Measurements from ENCODE around the gene LIPF. TPM values are rescaled to one million over a fixed set of nuclear protein-coding genes. Genes with fewer than 3 reads are reported as not detected.

The LIPF gene
- total RNA-seq, 1 donor from 2014 or later, result not detected

GRCh38 chr10:88715517-88715916 is 51.3 kb downstream of the LIPF start:
- DNase-seq (ENCODE audit: low spot score), result no peak
- Histone ChIP-seq H3K4me2 (no peak overlapping the region), H3K27me3 (no peaks in the 10 kb centered on the region), H3K4me1 (no peaks in the 10 kb centered on the region), H3F3A (ENCODE audit: low read depth) (no peaks in the 10 kb centered on the region), H3K9ac (no peak overlapping the region), H3K27ac (no peak overlapping the region), H3K79me2 (ENCODE audit: low read depth) (no peaks in the 10 kb centered on the region), H3K4me3 (no peak overlapping the region), H4K20me1 (ENCODE audit: low read depth) (no peaks in the 10 kb centered on the region), H3K9me3 (ENCODE audit: low read depth) (no peaks in the 10 kb centered on the region), H3K36me3 (no peaks in the 10 kb centered on the region), H2AFZ (replicated peaks) (no peak overlapping the region)
- no peak overlapping the region for H3K27ac Mint-ChIP-seq
- no peak for TF ChIP-seq EZH2phosphoT487 (IDR thresholded peaks at IDR 0.05)
- TF ChIP-seq EZH2 (IDR thresholded peaks at IDR 0.05), result no peak
- TF ChIP-seq, protein P1, sequence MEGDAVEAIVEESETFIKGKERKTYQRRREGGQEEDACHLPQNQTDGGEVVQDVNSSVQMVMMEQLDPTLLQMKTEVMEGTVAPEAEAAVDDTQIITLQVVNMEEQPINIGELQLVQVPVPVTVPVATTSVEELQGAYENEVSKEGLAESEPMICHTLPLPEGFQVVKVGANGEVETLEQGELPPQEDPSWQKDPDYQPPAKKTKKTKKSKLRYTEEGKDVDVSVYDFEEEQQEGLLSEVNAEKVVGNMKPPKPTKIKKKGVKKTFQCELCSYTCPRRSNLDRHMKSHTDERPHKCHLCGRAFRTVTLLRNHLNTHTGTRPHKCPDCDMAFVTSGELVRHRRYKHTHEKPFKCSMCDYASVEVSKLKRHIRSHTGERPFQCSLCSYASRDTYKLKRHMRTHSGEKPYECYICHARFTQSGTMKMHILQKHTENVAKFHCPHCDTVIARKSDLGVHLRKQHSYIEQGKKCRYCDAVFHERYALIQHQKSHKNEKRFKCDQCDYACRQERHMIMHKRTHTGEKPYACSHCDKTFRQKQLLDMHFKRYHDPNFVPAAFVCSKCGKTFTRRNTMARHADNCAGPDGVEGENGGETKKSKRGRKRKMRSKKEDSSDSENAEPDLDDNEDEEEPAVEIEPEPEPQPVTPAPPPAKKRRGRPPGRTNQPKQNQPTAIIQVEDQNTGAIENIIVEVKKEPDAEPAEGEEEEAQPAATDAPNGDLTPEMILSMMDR (IDR thresholded peaks at IDR 0.05), result no peak
- no peaks in the 10 kb centered on the region for H3K27me3 Mint-ChIP-seq (ENCODE audit: insufficient read depth, low read depth)
- H3K36me3 Mint-ChIP-seq, result no peaks in the 10 kb centered on the region
- no peaks in the 10 kb centered on the region for H3K4me1 Mint-ChIP-seq
- H3K9me3 Mint-ChIP-seq, result no peaks in the 10 kb centered on the region
- H3K4me3 Mint-ChIP-seq, result no peak overlapping the region

- Histone ChIP-seq H3K36me3 (no peaks in the 10 kb centered on the region), H2AFZ (replicated peaks) (no peak overlapping the region), H3K79me2 (ENCODE audit: low read depth) (no peaks in the 10 kb centered on the region), H3K9ac (no peak overlapping the region), H3K9me3 (ENCODE audit: low read depth) (no peaks in the 10 kb centered on the region), H3F3A (ENCODE audit: low read depth) (no peaks in the 10 kb centered on the region), H3K27ac (no peak overlapping the region), H3K4me3 (no peak overlapping the region), H4K20me1 (ENCODE audit: low read depth) (no peaks in the 10 kb centered on the region), H3K4me2 (no peak overlapping the region), H3K4me1 (no peaks in the 10 kb centered on the region), H3K27me3 (no peaks in the 10 kb centered on the region)
- Mint-ChIP-seq H3K4me1 (no peaks in the 10 kb centered on the region), H3K9me3 (no peaks in the 10 kb centered on the region), H3K27me3 (ENCODE audit: insufficient read depth, low read depth) (no peaks in the 10 kb centered on the region), H3K27ac (no peak overlapping the region), H3K36me3 (no peaks in the 10 kb centered on the region), H3K4me3 (no peak overlapping the region)
- DNase-seq (ENCODE audit: low spot score), result no peak
- TF ChIP-seq, protein P1 (IDR thresholded peaks at IDR 0.05), result no peak
- TF ChIP-seq EZH2 (IDR thresholded peaks at IDR 0.05) (no peak), EZH2phosphoT487 (IDR thresholded peaks at IDR 0.05) (no peak)
Measured at GRCh38 chr10:88721392-88721791, 57.1 kb downstream of the LIPF start.

DNA sequence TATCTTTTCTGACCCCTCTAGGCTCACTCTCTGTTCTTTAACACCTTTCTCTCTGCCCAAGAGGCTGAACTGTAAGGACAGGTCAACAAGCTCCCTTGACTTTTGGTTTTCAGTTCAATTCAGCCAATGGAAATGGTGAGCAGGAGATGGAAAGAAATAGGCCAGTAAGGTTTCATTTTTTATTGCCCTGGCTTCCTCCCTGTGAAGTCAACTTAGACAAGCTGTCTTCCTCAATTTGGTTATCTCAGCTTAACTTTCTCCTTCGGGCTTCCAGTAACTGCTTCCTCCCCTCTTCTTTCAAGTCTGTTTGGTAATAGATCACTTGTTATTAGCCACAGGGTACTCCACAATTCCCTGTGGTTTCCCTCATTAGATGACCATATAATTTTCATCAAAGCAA is 61.6 kb downstream of the LIPF start:
- Histone ChIP-seq H3K27me3 (peaks cover 3% of the 10 kb centered on the region), H3K4me3 (no peak overlapping the region), H4K20me1 (ENCODE audit: low read depth) (no peaks in the 10 kb centered on the region), H3K27ac (no peak overlapping the region), H2AFZ (replicated peaks) (no peak overlapping the region), H3K79me2 (ENCODE audit: low read depth) (no peaks in the 10 kb centered on the region), H3K36me3 (no peaks in the 10 kb centered on the region), H3K4me1 (no peaks in the 10 kb centered on the region), H3F3A (ENCODE audit: low read depth) (no peaks in the 10 kb centered on the region), H3K9me3 (ENCODE audit: low read depth) (no peaks in the 10 kb centered on the region), H3K9ac (no peak overlapping the region), H3K4me2 (no peak overlapping the region)
- H3K4me3 Mint-ChIP-seq, result no peak overlapping the region
- no peak overlapping the region for H3K27ac Mint-ChIP-seq
- TF ChIP-seq EZH2 (IDR thresholded peaks at IDR 0.05) (no peak), EZH2phosphoT487 (IDR thresholded peaks at IDR 0.05) (no peak)
- TF ChIP-seq, protein P1 (IDR thresholded peaks at IDR 0.05), result no peak
- H3K4me1 Mint-ChIP-seq, result no peaks in the 10 kb centered on the region
- H3K36me3 Mint-ChIP-seq, result no peaks in the 10 kb centered on the region
- H3K27me3 Mint-ChIP-seq (ENCODE audit: insufficient read depth, low read depth), result no peaks in the 10 kb centered on the region
- DNase-seq (ENCODE audit: low spot score), result no peak
- H3K9me3 Mint-ChIP-seq, result no peaks in the 10 kb centered on the region
